DND-41 (cell line): Measurements from ENCODE around the gene GLB1L3.

Experiments used
- ATAC-seq: fragments of 200-7000 bp; cut with Tn5 transposase; 3 replicates; pipeline ENCODE4 v1.9.1; 2021; ENCODE audit warnings: low read depth; ENCODE audit not compliant: insufficient read depth
- DNase-seq: peaks from one replicate; pipeline ENCODE4 v3.0.0-alpha.2; 2020
- H2AFZ ChIP-seq: 2 replicates; pipeline ENCODE4 v1.6.0; 2012; ENCODE audit warnings: low read depth, low read length
- H3K27ac ChIP-seq: 2 replicates; pipeline ENCODE4 v1.5.1; 2012; ENCODE audit warnings: low read length, inconsistent platforms
- H3K27me3 ChIP-seq: fragments of 200-600 bp; sonication (generic); 2 replicates; pipeline ENCODE4 v1.6.0; 2012; ENCODE audit warnings: low read length, mild to moderate bottlenecking, inconsistent platforms; ENCODE audit not compliant: insufficient read depth, poor library complexity
- H3K36me3 ChIP-seq: 2 replicates; pipeline ENCODE4 v1.5.1; 2012; ENCODE audit warnings: low read length, inconsistent platforms; ENCODE audit not compliant: insufficient read depth
- H3K4me1 ChIP-seq: 2 replicates; pipeline ENCODE4 v1.5.1; 2012; ENCODE audit warnings: mild to moderate bottlenecking, low read length; ENCODE audit not compliant: insufficient read depth
- H3K4me2 ChIP-seq: 2 replicates; pipeline ENCODE4 v1.6.0; 2012; ENCODE audit warnings: mild to moderate bottlenecking, moderate library complexity, low read length, inconsistent platforms; ENCODE audit not compliant: insufficient read depth
- H3K4me3 ChIP-seq, 2 experiments: fragments of 200-600 bp in 1 of 2; shearing (Covaris generic) in 1 of 2; 2 replicates each; pipeline ENCODE4 v1.5.1; 2012 to 2016; ENCODE audit warnings: inconsistent platforms in 2 of 2, low read length in 2 of 2, mild to moderate bottlenecking in 2 of 2, low read depth in 1 of 2, moderate library complexity in 1 of 2
- H3K79me2 ChIP-seq: 2 replicates; pipeline ENCODE4 v1.6.0; 2012; ENCODE audit warnings: low read length, inconsistent platforms; ENCODE audit not compliant: insufficient read depth
- H3K9ac ChIP-seq: 2 replicates; pipeline ENCODE4 v1.6.0; 2012; ENCODE audit warnings: low read depth, mild to moderate bottlenecking, inconsistent platforms, low read length, moderate library complexity
- H3K9me3 ChIP-seq: 2 replicates; pipeline ENCODE4 v1.5.1; 2012; ENCODE audit warnings: low read length, moderate library complexity, mild to moderate bottlenecking, inconsistent platforms; ENCODE audit not compliant: insufficient read depth, severe bottlenecking
- H4K20me1 ChIP-seq: 2 replicates; pipeline ENCODE4 v1.6.0; 2012; ENCODE audit warnings: low read length; ENCODE audit not compliant: insufficient read depth
- EZH2 ChIP-seq: IDR thresholded peaks from 3 replicates; pipeline ENCODE4 v1.6.1; 2012; ENCODE audit warnings: borderline replicate concordance, low read depth, mild to moderate bottlenecking, moderate library complexity, low read length, inconsistent platforms; ENCODE audit not compliant: severe bottlenecking
- TF ChIP-seq, protein P1 (sequence below): IDR thresholded peaks from 2 replicates; pipeline ENCODE4 v1.5.1; 2012; ENCODE audit warnings: borderline replicate concordance, low read length, moderate library complexity, mild to moderate bottlenecking; ENCODE audit not compliant: poor library complexity, severe bottlenecking; ENCODE audit errors: extremely low read depth

The GLB1L3 gene

DNA sequence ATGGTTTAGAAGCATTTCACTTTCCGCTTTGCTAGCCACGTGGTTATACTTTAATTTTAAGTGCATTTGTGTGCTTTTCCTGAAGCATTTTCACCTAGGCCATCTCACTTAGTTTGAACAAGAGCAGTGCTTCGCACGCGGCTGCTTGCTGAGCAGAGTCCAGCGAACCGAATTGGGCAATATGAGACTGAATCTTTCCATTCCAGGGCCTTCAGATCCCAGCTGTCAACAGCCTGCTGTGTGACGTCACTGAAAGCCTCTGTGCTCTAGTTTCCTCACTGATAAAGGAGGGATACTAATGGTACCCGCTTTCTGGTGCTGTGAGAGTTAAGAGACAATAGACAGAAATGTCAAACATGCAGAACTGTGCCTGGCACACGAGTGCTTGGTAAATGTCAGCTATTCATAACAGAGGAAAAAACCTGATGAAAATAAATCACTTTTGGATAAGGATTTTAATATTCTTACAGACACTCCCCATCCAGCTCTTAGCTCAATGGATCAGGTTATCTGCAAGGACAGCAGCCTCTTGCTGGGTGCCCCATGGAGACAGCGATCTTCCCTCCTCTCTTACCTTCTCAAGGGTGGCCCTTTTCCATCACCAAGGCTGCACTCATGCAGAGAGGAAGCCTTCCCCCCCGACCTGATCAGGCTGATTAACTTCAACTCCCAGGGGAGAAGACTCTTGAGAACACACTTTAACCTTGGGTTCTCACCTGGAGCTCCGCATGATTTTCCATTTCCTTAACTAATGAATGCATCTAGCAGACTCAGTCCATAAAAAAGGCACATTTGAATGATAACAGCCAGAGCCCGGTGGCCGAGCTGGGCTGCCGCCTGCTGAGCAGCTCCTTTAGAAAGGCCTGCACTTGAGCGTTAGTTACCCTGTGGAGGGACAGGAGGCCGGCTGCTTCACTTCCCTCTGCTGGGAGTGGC is 3.5 kb upstream of the GLB1L3 start:
- TF ChIP-seq EZH2 = no peak
- TF ChIP-seq, protein P1, sequence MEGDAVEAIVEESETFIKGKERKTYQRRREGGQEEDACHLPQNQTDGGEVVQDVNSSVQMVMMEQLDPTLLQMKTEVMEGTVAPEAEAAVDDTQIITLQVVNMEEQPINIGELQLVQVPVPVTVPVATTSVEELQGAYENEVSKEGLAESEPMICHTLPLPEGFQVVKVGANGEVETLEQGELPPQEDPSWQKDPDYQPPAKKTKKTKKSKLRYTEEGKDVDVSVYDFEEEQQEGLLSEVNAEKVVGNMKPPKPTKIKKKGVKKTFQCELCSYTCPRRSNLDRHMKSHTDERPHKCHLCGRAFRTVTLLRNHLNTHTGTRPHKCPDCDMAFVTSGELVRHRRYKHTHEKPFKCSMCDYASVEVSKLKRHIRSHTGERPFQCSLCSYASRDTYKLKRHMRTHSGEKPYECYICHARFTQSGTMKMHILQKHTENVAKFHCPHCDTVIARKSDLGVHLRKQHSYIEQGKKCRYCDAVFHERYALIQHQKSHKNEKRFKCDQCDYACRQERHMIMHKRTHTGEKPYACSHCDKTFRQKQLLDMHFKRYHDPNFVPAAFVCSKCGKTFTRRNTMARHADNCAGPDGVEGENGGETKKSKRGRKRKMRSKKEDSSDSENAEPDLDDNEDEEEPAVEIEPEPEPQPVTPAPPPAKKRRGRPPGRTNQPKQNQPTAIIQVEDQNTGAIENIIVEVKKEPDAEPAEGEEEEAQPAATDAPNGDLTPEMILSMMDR = no peak
- DNase-seq = no peak
- Histone ChIP-seq H3K36me3 (no peaks in the 10 kb centered on the region), H3K4me1 (peaks cover 70% of the 10 kb centered on the region), H4K20me1 (no peaks in the 10 kb centered on the region), H2AFZ (no peak overlapping the region), H3K27ac (peak overlapping the region; percentile 88), H3K79me2 (peaks cover 70% of the 10 kb centered on the region), H3K4me2 (peak overlapping the region; percentile 92), H3K4me3 (peak overlapping the region in 1 of 2 experiments; percentile 74; a peak in 2 of 4 replicates), H3K27me3 (no peaks in the 10 kb centered on the region), H3K9ac (peak overlapping the region; percentile 72), H3K9me3 (no peaks in the 10 kb centered on the region)
- ATAC-seq = no peak

DNA sequence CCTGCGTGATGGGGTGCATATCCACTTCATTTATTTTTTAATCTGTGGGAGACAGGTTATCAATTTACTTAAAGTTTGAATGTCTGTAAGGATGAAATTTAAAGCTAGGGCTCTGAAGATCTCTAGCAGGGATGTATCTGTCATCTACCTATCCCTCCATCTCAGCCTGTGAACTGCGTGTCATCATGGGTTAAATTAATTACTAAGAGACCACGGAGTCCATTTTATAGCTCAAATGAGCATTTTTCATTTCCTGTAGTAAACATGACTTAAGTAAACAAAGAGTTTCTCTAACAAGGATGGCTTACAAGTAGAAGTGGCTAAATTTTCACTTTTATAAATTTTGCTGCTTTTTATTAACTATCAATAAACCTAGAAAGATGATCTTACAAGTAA is 2.9 kb upstream of the GLB1L3 start:
- Histone ChIP-seq H2AFZ (no peak overlapping the region), H3K36me3 (no peaks in the 10 kb centered on the region), H3K27ac (peak overlapping the region; percentile 88), H3K27me3 (no peaks in the 10 kb centered on the region), H3K9me3 (no peaks in the 10 kb centered on the region), H3K4me1 (peaks cover 70% of the 10 kb centered on the region), H3K9ac (peak overlapping the region; percentile 72), H3K4me2 (peak overlapping the region; percentile 92), H3K79me2 (peaks cover 65% of the 10 kb centered on the region), H3K4me3 (peak overlapping the region in 1 of 2 experiments; percentile 74; a peak in 2 of 4 replicates), H4K20me1 (no peaks in the 10 kb centered on the region)
- ATAC-seq = no peak
- no peak for DNase-seq
- TF ChIP-seq, protein P1 = no peak
- TF ChIP-seq EZH2 = no peak

DNA sequence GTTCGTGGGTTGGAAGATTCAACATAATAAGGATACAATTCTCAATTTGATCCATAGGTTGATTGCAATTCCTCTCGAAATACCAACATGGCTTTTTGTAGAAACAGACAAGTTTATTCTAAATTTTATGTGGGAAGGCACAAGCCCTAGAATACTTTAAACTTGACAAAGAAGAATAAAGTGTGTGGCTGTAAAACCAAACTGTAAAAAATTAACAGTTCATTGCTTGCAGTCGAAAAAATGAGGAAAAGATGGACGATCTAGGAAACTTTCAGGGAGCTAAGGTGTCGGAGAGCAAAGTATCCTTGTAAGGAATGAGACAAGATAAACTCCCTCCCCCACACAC is 1.0 kb upstream of the GLB1L3 start:
- H3K27ac ChIP-seq = peak overlapping the region; percentile 88
- peaks cover 51% of the 10 kb centered on the region for H3K79me2 ChIP-seq
- no peaks in the 10 kb centered on the region for H3K9me3 ChIP-seq
- no peak for TF ChIP-seq EZH2
- TF ChIP-seq, protein P1 = no peak
- no peaks in the 10 kb centered on the region for H3K27me3 ChIP-seq
- peaks cover 58% of the 10 kb centered on the region for H3K4me1 ChIP-seq
- H3K4me2 ChIP-seq = peak overlapping the region; percentile 92
- H3K9ac ChIP-seq = peak overlapping the region; percentile 72
- H3K36me3 ChIP-seq = no peaks in the 10 kb centered on the region
- peak overlapping the region; percentile 86 for H2AFZ ChIP-seq
- H3K4me3 ChIP-seq = peak overlapping the region; percentile 67 to 74
- ATAC-seq = no peak
- DNase-seq = no peak
- H4K20me1 ChIP-seq = no peaks in the 10 kb centered on the region
